HG03565 (cell line): ENCODE measurements around the gene PI4K2A.

Source experiments
- ATAC-seq: cut with Tn5 transposase; IDR thresholded peaks from one replicate; pipeline ENCODE4 v1.9.1; 2021; ENCODE audit warnings: mild to moderate bottlenecking, moderate library complexity; ENCODE audit not compliant: unreplicated experiment

Gene PI4K2A

GRCh38 chr10:97640174-97640867 is at the start of gene PI4K2A:
TSS of gene PI4K2A (plus strand) at chr10:97640671. CDS start at chr10:97640743, 72 bp downstream.
- peak; percentile 91 for ATAC-seq

GRCh38 chr10:97590748-97591495 is 49.5 kb upstream of the PI4K2A start:
- ATAC-seq: no peak

- no peak for ATAC-seq
Observed at GRCh38 chr10:97593421-97593820, 47.0 kb upstream of the PI4K2A start.

GRCh38 chr10:97596101-97597082 is 44.1 kb upstream of the PI4K2A start:
- no peak for ATAC-seq

GRCh38 chr10:97597778-97598177 is 42.7 kb upstream of the PI4K2A start:
- no peak for ATAC-seq

GRCh38 chr10:97598407-97599271 is 41.8 kb upstream of the PI4K2A start:
- no peak for ATAC-seq

- no peak for ATAC-seq
Observed at GRCh38 chr10:97599272-97599619, 41.2 kb upstream of the PI4K2A start.

- no peak for ATAC-seq
Observed at GRCh38 chr10:97600616-97601015, 39.9 kb upstream of the PI4K2A start.

GRCh38 chr10:97601268-97602215 is 38.9 kb upstream of the PI4K2A start:
- no peak for ATAC-seq

GRCh38 chr10:97607095-97607636 is 33.3 kb upstream of the PI4K2A start:
- ATAC-seq: no peak

GRCh38 chr10:97608991-97609561 is 31.4 kb upstream of the PI4K2A start:
- no peak for ATAC-seq

GRCh38 chr10:97611473-97611872 is 29.0 kb upstream of the PI4K2A start:
- no peak for ATAC-seq

- ATAC-seq: no peak
Observed at GRCh38 chr10:97612386-97612785, 28.1 kb upstream of the PI4K2A start.

GRCh38 chr10:97618285-97618684 is 22.2 kb upstream of the PI4K2A start:
- no peak for ATAC-seq

GRCh38 chr10:97618733-97619132 is 21.7 kb upstream of the PI4K2A start:
- no peak for ATAC-seq

GRCh38 chr10:97623277-97623676 is 17.2 kb upstream of the PI4K2A start:
- ATAC-seq: no peak

GRCh38 chr10:97627731-97628130 is 12.7 kb upstream of the PI4K2A start:
- no peak for ATAC-seq

- no peak for ATAC-seq
Observed at GRCh38 chr10:97628228-97628627, 12.2 kb upstream of the PI4K2A start.

GRCh38 chr10:97629289-97629688 is 11.2 kb upstream of the PI4K2A start:
- no peak for ATAC-seq
